Measurements from ENCODE around the gene ACP2.

Gene ACP2

DNA sequence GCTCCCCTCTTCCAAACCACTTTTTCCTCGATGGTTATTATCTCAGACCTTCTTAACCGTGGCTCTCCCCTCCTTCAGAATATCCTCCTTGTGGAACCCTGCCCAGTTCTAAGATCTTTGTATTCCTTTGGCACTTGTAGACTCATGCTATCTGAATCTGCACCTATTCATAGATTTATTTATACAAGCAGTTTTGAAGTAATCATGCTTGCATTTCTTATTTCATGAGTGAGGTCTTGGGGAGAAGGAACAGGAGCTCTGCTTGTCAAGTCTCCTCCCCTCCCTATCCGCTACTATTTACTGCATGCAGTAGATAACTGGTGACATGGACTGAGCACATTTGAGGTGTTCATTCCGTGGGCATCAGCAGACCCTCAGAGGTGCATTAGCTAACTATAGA is 15.9 kb upstream of the ACP2 start:
- FAIRE-seq (no peak), DNase-seq (ENCODE audit: insufficient read length) (no peak)
- TF ChIP-seq TAF1 (IDR thresholded peaks at IDR 0.05; ENCODE audit: borderline replicate concordance, low read depth, low read length) (no peak), POLR2A (IDR thresholded peaks at IDR 0.05; ENCODE audit: low read depth, low read length) (no peak), POLR2AphosphoS5 (IDR thresholded peaks at IDR 0.05; ENCODE audit: low read depth, low read length) (no peak)

DNA sequence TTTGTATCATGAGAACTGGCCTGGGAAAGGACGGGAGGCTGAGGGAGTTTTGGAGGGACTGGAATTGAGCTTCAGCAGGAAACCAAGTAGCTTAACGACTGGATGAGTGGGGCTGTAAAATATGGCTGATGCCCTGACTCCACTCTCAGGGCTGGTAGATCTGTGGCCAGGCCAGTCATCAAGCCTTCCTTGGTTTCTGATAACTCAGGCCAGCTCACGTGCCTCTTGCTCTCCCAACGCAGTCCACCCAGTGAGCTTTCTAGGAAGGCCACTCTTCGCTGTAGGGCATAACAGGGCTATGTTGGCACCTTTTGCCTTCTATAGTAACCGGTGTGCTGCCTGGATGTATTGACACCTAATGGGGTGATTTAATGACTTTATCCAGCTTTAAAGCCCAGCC is 15.5 kb upstream of the ACP2 start:
- no peak for DNase-seq (ENCODE audit: insufficient read length)
- no peak for FAIRE-seq
- TF ChIP-seq TAF1 (IDR thresholded peaks at IDR 0.05; ENCODE audit: borderline replicate concordance, low read depth, low read length) (no peak), POLR2A (IDR thresholded peaks at IDR 0.05; ENCODE audit: low read depth, low read length) (no peak), POLR2AphosphoS5 (IDR thresholded peaks at IDR 0.05; ENCODE audit: low read depth, low read length) (no peak)

DNA sequence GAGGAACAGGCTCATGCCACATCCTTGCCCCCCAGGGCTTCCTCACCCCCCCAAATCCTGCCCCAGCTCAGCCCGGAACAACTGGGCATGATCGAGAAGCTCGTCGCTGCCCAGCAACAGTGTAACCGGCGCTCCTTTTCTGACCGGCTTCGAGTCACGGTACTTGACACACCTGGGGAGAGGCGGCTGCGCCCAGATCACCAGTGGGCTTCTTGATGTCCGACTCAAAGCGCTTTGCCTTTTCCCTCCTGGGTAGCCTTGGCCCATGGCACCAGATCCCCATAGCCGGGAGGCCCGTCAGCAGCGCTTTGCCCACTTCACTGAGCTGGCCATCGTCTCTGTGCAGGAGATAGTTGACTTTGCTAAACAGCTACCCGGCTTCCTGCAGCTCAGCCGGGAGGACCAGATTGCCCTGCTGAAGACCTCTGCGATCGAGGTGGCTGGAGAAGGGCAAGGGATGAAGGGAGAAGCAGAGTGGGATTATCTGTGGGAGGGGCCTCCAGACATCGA is 12.7 kb upstream of the ACP2 start:
- no peak for TF ChIP-seq POLR2AphosphoS5 (IDR thresholded peaks at IDR 0.05; ENCODE audit: low read depth, low read length)
- no peak for TF ChIP-seq POLR2A (IDR thresholded peaks at IDR 0.05; ENCODE audit: low read depth, low read length)
- no peak for TF ChIP-seq TAF1 (IDR thresholded peaks at IDR 0.05; ENCODE audit: borderline replicate concordance, low read depth, low read length)
- FAIRE-seq = no peak
- DNase-seq (ENCODE audit: insufficient read length) = no peak

DNA sequence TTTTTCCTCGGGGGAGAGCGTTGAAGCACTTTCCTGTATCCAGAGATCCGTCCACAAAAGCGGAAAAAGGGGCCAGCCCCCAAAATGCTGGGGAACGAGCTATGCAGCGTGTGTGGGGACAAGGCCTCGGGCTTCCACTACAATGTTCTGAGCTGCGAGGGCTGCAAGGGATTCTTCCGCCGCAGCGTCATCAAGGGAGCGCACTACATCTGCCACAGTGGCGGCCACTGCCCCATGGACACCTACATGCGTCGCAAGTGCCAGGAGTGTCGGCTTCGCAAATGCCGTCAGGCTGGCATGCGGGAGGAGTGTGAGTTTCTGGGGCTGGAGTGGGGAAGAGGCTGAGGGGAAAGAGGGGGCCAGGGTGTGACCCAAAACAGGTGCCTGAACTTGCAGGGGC is 11.8 kb upstream of the ACP2 start:
- TF ChIP-seq POLR2AphosphoS5 (IDR thresholded peaks at IDR 0.05; ENCODE audit: low read depth, low read length) = no peak
- FAIRE-seq (no peak), DNase-seq (ENCODE audit: insufficient read length) (no peak)

DNA sequence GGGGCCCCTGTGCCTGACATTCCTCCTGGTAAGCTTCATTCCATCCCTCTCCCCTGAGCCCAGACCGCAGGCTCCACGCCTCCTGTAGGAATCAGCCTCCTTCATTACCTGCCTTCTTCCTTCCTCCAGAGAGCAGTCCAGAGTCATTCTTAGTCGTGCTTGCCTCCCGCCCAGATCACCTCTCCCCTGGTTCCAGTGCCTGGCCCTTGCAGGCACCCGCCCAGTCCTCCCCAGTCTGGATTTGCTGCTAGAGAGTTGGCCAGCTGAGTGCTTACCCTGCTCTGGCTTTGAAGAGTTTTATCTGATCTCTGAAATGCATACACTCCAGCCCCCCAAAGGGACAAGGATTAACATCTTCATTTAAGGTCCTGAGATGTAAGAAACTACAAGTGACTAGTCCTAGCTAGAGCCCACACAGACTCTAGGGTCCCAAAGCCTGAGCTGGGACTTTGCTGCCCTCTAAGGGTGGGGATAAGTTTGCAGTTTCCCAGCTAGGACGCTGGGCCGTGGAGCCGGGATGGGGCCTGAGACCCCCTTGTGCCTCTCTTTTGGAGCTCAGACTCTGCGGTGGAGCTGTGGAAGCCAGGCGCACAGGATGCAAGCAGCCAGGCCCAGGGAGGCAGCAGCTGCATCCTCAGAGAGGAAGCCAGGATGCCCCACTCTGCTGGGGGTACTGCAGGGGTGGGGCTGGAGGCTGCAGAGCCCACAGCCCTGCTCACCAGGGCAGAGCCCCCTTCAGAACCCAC is 10.8 kb upstream of the ACP2 start:
- TF ChIP-seq POLR2A (IDR thresholded peaks at IDR 0.05; ENCODE audit: low read depth, low read length) = no peak
- TF ChIP-seq POLR2AphosphoS5 (IDR thresholded peaks at IDR 0.05; ENCODE audit: low read depth, low read length) = no peak
- TF ChIP-seq TAF1 (IDR thresholded peaks at IDR 0.05; ENCODE audit: borderline replicate concordance, low read depth, low read length) = no peak
- no peak for DNase-seq (ENCODE audit: insufficient read length)

DNA sequence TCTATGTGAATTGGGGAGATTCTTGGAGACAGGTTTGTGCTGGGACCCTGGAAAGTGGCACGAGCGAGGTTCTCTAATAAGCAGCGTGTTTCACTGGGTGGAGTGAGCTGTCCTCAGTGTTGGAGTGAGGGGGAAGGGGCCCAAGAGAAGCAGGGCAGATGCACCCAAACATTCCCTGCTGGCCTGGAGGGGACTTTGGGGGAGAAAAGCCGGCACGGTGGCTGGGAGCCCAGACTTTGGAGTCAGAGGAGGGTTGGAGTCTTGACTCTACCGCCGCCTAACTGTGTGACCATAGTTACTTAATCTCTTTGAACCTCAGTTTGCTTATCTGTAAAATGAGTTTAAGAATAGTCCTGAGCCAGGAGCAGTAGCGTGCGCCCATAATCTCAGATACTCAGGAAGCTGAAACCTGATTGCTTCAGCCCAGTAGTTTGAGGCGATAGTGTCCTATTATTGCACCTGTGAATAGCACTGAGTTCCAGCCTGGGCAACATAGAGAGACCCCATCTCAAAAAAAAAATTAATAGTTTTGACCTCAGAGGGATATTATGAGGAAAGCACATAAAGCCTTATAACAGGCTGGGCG is 9.8 kb upstream of the ACP2 start:
- FAIRE-seq = no peak
- DNase-seq (ENCODE audit: insufficient read length) = no peak
- TF ChIP-seq POLR2AphosphoS5 (IDR thresholded peaks at IDR 0.05; ENCODE audit: low read depth, low read length) (no peak), TAF1 (IDR thresholded peaks at IDR 0.05; ENCODE audit: borderline replicate concordance, low read depth, low read length) (no peak), POLR2A (IDR thresholded peaks at IDR 0.05; ENCODE audit: low read depth, low read length) (no peak)

More for the DNA sequence above, 10.8 kb upstream of the ACP2 start:
- no peak for FAIRE-seq

DNA sequence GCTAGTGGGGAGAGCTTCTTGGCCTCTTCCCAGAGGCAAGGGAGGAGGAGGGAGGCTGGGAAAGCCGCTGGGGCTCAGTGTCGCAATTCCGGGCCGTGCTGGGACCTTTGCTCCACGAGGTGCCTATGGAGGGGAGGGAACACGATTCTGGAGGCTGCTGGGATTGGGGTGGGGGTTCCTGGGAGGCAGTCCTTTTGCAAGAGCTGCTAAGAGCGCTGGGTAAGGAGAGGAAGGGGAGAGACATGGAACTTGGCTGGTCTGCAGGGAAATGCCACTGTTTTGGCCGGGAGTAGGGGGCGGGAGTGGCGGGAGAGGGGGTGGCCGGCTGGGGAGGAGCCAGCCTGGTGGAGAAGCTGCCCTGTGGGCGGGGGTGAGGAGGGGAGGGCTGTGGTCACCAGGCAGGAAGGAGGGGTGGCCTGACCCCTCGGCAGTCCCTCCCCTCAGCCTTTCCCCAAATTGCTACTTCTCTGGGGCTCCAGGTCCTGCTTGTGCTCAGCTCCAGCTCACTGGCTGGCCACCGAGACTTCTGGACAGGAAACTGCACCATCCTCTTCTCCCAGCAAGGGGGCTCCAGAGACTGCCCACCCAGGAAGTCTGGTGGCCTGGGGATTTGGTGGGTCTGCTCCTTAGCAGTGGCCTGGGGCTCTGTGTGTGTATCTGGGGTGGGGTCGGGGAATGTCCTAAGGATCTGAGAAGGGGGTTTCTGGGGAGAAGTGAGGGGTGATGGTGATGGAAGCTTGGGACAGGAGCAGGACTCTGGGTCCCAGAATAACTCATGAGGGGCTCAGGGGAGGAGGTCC is 9.1 kb upstream of the ACP2 start, which contains the start of gene NR1H3:
Gene NR1H3 (plus strand): TSS at position 480 of the 800 bp plus-strand sequence. CDS start 1,221 bp downstream, outside the sequence.
- DNase-seq (ENCODE audit: insufficient read length) (no peak), FAIRE-seq (no peak)
- TF ChIP-seq POLR2AphosphoS5 (IDR thresholded peaks at IDR 0.05; ENCODE audit: low read depth, low read length) (no peak), POLR2A (IDR thresholded peaks at IDR 0.05; ENCODE audit: low read depth, low read length) (no peak), TAF1 (IDR thresholded peaks at IDR 0.05; ENCODE audit: borderline replicate concordance, low read depth, low read length) (no peak)

DNA sequence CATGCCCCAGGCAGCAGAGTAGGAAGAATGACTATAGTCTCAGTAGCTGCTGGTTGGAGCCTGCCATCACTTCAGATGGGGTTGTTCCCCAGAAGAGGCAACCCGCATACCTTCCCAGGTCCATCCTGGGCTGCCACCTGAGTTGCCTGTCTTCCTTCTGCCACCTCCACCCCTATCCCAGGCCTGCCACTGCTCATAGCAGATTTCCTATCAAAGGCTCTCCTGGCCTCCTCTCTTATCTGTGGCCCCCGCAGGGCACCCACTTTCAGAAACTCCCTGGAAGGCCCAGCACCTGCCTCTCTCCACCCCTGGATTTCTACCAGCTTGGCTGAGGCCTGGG is 8.5 kb upstream of the ACP2 start:
- no peak for FAIRE-seq

DNA sequence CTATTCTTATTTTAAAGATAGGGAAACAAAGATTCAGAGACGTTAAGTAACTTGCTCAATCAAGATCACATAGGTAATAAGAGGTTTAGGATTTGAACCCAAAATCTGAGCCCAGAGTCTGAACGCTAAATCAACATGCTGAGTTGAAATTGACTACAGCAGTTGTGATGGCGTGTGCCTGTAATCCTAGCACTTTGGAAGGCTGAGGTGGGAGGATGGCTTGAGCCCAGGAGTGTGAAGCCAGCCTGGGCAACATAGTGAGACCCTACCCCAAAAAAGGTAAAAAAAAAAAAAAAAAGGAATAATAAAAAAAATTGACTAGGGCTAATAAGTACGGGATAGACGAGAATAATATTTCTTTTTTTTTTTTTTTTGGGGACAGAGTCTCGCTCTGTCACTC is 7.8 kb upstream of the ACP2 start:
- no peak for FAIRE-seq
- TF ChIP-seq POLR2AphosphoS5 (IDR thresholded peaks at IDR 0.05; ENCODE audit: low read depth, low read length) (no peak), TAF1 (IDR thresholded peaks at IDR 0.05; ENCODE audit: borderline replicate concordance, low read depth, low read length) (no peak), POLR2A (IDR thresholded peaks at IDR 0.05; ENCODE audit: low read depth, low read length) (no peak)
- DNase-seq (ENCODE audit: insufficient read length) = no peak

More for the DNA sequence above, 8.5 kb upstream of the ACP2 start:
- TF ChIP-seq POLR2AphosphoS5 (IDR thresholded peaks at IDR 0.05; ENCODE audit: low read depth, low read length) (no peak), POLR2A (IDR thresholded peaks at IDR 0.05; ENCODE audit: low read depth, low read length) (no peak), TAF1 (IDR thresholded peaks at IDR 0.05; ENCODE audit: borderline replicate concordance, low read depth, low read length) (no peak)
- DNase-seq (ENCODE audit: insufficient read length) = no peak

DNA sequence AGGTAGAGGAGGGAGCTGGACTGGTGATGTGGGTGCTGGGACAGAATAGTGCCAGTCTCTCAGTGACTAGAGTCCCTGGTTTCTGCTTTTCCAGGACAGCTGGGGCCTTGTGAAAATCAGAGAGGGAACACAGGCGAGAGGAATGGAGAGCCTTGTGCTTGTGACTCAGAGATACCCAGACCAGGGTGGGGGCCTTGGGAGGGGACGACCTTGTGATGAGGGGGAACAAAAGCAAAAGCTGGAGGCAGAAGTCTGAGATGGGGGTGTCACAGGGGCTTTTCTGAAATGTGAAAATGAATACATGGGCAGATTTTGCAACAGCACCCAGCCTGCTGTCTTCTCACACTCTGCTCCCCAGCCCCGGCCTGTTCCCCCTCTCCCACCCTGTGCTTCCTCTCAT is 5.8 kb upstream of the ACP2 start:
- no peak for FAIRE-seq
- no peak for TF ChIP-seq POLR2A (IDR thresholded peaks at IDR 0.05; ENCODE audit: low read depth, low read length)
- TF ChIP-seq POLR2AphosphoS5 (IDR thresholded peaks at IDR 0.05; ENCODE audit: low read depth, low read length) = no peak
- TF ChIP-seq TAF1 (IDR thresholded peaks at IDR 0.05; ENCODE audit: borderline replicate concordance, low read depth, low read length) = no peak
- no peak for DNase-seq (ENCODE audit: insufficient read length)

DNA sequence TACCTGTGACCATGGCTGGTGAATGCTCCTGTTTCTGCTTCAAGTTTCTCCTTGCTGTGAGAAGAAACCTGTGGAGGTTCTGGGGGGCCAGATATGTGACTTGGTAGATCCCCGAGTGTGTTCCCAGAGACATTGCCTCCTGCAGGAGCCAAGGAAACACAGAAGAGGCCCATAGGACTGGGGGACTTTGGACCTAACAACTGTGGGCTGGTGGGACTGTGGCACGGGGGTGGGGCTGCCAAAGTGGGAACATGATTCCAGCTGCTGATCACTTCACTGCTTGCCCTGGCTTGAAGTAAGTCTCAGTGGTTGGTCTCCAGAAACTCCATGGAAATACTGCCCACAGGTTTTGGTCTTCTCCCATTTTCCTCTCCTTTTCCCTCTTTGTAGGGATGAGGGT is 5.0 kb upstream of the ACP2 start:
- FAIRE-seq (no peak), DNase-seq (ENCODE audit: insufficient read length) (no peak)
- no peak for TF ChIP-seq TAF1 (IDR thresholded peaks at IDR 0.05; ENCODE audit: borderline replicate concordance, low read depth, low read length)
- TF ChIP-seq POLR2AphosphoS5 (IDR thresholded peaks at IDR 0.05; ENCODE audit: low read depth, low read length) = no peak
- TF ChIP-seq POLR2A (IDR thresholded peaks at IDR 0.05; ENCODE audit: low read depth, low read length) = no peak
